ENCODE data around the gene SMIM29.
"Not testable (repeated sequence)": the region's sequence is repeated elsewhere in the genome, so short reads cannot be mapped to it uniquely, and the experiment has no call there.

SMIM29 gene

DNA sequence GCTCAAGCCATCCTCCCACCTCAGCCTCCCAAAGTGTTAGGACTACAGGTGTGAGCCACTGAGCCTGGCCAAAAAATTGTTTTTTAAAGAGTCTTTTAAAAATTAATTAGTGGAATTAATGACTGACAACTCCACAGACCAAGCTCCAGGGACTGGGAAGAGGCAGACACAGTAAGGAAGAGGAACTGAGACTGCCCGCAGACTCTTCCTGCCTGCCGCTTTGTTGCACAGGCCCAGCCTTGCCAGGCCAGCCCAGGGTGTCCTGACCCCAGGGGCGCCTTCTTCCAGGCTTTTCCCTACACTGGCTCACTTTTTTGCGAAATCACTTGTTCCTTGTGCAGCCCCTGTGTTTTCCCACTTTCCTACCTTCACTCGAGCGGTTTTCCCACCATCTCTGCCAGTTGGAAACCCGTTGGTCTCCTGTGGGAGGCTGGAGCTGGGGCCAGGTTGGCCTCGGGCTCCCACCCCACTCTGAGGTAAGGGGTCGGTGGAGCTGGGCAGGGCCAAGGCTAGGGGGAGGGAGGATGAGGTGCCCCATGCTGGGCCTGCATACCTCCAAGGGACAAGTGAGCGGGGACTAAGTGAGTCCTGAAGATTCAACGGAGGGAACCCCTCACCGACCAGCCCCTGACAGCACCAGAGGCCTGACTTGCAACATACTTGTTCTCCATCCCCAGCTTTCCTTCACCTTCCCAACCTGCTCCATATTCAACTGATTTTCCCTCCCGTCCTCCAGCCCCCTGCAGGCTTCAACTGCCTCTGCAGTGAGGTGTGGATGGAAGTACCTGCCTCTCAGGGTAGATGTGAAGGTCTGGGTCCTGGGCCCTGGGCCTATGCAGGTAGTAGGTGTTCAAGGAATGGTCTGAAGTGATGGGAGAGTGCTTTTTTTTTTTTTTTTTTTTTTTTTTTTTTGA, 23.5 kb upstream of the SMIM29 start:
- H2BK12ac ChIP-seq (ENCODE audit: low read length), result no peak overlapping the region
- H3K4me2 ChIP-seq (ENCODE audit: low read length), result no peak overlapping the region
- no peak overlapping the region for H3K18ac ChIP-seq (ENCODE audit: low read length)
- WGBS (ENCODE audit: extremely low coverage, insufficient coverage, insufficient read length), result no CpG with 5 or more reads among the region's 13 CpGs
- H2BK120ac ChIP-seq (ENCODE audit: insufficient read depth, low read length, poor library complexity), result no peak overlapping the region
- no peak overlapping the region for H2AK5ac ChIP-seq (ENCODE audit: low read length)
- H3K27me3 ChIP-seq (ENCODE audit: insufficient read depth, low read length), result no peaks in the 10 kb centered on the region
- DNase-seq, result no peak
- H2BK5ac ChIP-seq (ENCODE audit: low read depth, low read length, poor library complexity), result no peak overlapping the region
- H4K8ac ChIP-seq (ENCODE audit: low read depth, low read length), result no peak overlapping the region
- peaks cover 15 to 16% of the 10 kb centered on the region in 2 experiments for H3K4me1 ChIP-seq (ENCODE audit: control insufficient read depth in 1 of 2, insufficient read depth in 2 of 2, low read length in 2 of 2)
- H3K14ac ChIP-seq (ENCODE audit: low read length), result no peak overlapping the region
- H3K4me3 ChIP-seq (ENCODE audit: low read depth, low read length), result no peak overlapping the region
- H3K36me3 ChIP-seq (ENCODE audit: control insufficient read depth in 1 of 2, insufficient read depth in 2 of 2, low read length in 2 of 2), result no peaks in the 10 kb centered on the region
- H4K91ac ChIP-seq (ENCODE audit: low read depth, low read length), result no peak overlapping the region
- H3K23ac ChIP-seq (ENCODE audit: low read length), result no peak overlapping the region
- no peak overlapping the region for H3K4ac ChIP-seq (ENCODE audit: low read depth, low read length)
- no peaks in the 10 kb centered on the region for H3K9me3 ChIP-seq (ENCODE audit: insufficient read depth, low read depth, low read length)
- no peaks in the 10 kb centered on the region for H3K79me1 ChIP-seq (ENCODE audit: low read length)
- H3K79me2 ChIP-seq (ENCODE audit: control insufficient read depth, insufficient read depth, low read length, poor library complexity), result no peaks in the 10 kb centered on the region
- H3K9ac ChIP-seq (ENCODE audit: low read length), result no peak overlapping the region
- no peak overlapping the region for H4K12ac ChIP-seq (ENCODE audit: low read depth, low read length)
- H3K27ac ChIP-seq (ENCODE audit: low read depth, low read length), result no peak overlapping the region
- no peak overlapping the region for H2AFZ ChIP-seq (ENCODE audit: insufficient read depth, low read length, poor library complexity)

DNA sequence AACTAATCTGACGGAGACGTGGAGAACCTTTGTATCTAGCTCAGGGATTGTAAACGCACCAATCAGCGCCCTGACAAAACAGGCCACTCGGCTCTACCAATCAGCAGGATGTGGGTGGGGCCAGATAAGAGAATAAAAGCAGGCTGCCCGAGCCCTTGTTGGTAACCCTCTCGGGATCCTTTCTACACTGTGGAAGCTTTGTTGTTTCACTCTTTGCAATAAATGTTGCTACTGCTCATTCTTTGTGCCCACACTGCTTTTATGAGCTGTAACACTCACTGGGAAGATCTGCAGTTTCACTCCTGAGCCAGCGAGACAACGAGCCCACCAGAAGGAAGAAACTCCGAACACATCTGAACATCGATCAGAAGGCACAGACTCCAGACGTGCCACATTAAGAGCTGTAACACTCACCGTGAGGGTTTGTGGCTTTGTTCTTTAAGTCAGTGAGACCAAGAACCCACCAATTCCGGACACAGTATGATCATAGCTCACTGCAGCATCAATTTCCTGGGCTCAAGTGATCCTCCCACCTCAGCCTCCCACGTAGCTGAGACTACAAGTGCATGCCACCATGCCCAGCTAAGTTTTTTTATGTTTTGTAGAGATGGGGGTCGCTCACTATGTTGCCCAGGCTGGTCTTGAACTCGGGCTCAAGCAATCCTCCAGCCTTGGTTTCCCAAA, 21.0 kb upstream of the SMIM29 start:
- not testable (repeated sequence) for H2BK12ac ChIP-seq (ENCODE audit: low read length); H3K27me3 ChIP-seq (ENCODE audit: insufficient read depth, low read length); DNase-seq; H3K4ac ChIP-seq (ENCODE audit: low read depth, low read length); H2BK5ac ChIP-seq (ENCODE audit: low read depth, low read length, poor library complexity); H3K23ac ChIP-seq (ENCODE audit: low read length); H3K79me1 ChIP-seq (ENCODE audit: low read length); H2AFZ ChIP-seq (ENCODE audit: insufficient read depth, low read length, poor library complexity); H3K4me3 ChIP-seq (ENCODE audit: low read depth, low read length); H3K36me3 ChIP-seq (ENCODE audit: control insufficient read depth in 1 of 2, insufficient read depth in 2 of 2, low read length in 2 of 2); H3K4me1 ChIP-seq (ENCODE audit: control insufficient read depth in 1 of 2, insufficient read depth in 2 of 2, low read length in 2 of 2); H4K12ac ChIP-seq (ENCODE audit: low read depth, low read length); H2AK5ac ChIP-seq (ENCODE audit: low read length); H4K8ac ChIP-seq (ENCODE audit: low read depth, low read length); H3K4me2 ChIP-seq (ENCODE audit: low read length); H3K14ac ChIP-seq (ENCODE audit: low read length); H4K91ac ChIP-seq (ENCODE audit: low read depth, low read length); H3K18ac ChIP-seq (ENCODE audit: low read length); H3K27ac ChIP-seq (ENCODE audit: low read depth, low read length); H2BK120ac ChIP-seq (ENCODE audit: insufficient read depth, low read length, poor library complexity); H3K9me3 ChIP-seq (ENCODE audit: insufficient read depth, low read depth, low read length); H3K79me2 ChIP-seq (ENCODE audit: control insufficient read depth, insufficient read depth, low read length, poor library complexity); H3K9ac ChIP-seq (ENCODE audit: low read length)
- no CpG with 5 or more reads among the region's 17 CpGs for WGBS (ENCODE audit: extremely low coverage, insufficient coverage, insufficient read length)

DNA sequence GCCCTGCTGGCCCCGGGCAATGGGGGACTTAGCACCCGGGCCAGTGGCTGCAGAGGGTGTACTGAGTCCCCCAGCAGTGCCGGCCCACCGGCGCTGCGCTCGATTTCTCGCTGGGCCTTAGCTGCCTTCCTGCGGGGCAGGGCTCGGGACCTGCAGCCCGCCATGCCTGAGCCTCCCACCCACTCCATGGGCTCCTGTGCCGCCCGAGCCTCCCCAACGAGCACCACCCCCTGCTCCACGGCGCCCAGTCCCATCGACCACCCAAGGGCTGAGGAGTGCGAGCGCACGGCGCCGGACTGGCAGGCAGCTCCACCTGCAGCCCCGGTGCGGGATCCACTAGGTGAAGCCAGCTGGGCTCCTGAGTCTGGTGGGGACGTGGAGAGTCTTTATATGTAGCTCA, 20.3 kb upstream of the SMIM29 start:
- not testable (repeated sequence) for H4K8ac ChIP-seq (ENCODE audit: low read depth, low read length); DNase-seq; H2AK5ac ChIP-seq (ENCODE audit: low read length); H4K12ac ChIP-seq (ENCODE audit: low read depth, low read length); H2BK5ac ChIP-seq (ENCODE audit: low read depth, low read length, poor library complexity); H3K79me1 ChIP-seq (ENCODE audit: low read length); H3K9ac ChIP-seq (ENCODE audit: low read length); H2BK12ac ChIP-seq (ENCODE audit: low read length); H3K23ac ChIP-seq (ENCODE audit: low read length); H3K27me3 ChIP-seq (ENCODE audit: insufficient read depth, low read length); H3K79me2 ChIP-seq (ENCODE audit: control insufficient read depth, insufficient read depth, low read length, poor library complexity); H3K9me3 ChIP-seq (ENCODE audit: insufficient read depth, low read depth, low read length); H3K14ac ChIP-seq (ENCODE audit: low read length); H3K4me3 ChIP-seq (ENCODE audit: low read depth, low read length); H2AFZ ChIP-seq (ENCODE audit: insufficient read depth, low read length, poor library complexity); H3K18ac ChIP-seq (ENCODE audit: low read length); H3K4ac ChIP-seq (ENCODE audit: low read depth, low read length); H3K36me3 ChIP-seq (ENCODE audit: control insufficient read depth in 1 of 2, insufficient read depth in 2 of 2, low read length in 2 of 2); H3K4me2 ChIP-seq (ENCODE audit: low read length); H3K4me1 ChIP-seq (ENCODE audit: control insufficient read depth in 1 of 2, insufficient read depth in 2 of 2, low read length in 2 of 2); H3K27ac ChIP-seq (ENCODE audit: low read depth, low read length); H2BK120ac ChIP-seq (ENCODE audit: insufficient read depth, low read length, poor library complexity); H4K91ac ChIP-seq (ENCODE audit: low read depth, low read length)
- WGBS (ENCODE audit: extremely low coverage, insufficient coverage, insufficient read length), result no CpG with 5 or more reads among the region's 25 CpGs

DNA sequence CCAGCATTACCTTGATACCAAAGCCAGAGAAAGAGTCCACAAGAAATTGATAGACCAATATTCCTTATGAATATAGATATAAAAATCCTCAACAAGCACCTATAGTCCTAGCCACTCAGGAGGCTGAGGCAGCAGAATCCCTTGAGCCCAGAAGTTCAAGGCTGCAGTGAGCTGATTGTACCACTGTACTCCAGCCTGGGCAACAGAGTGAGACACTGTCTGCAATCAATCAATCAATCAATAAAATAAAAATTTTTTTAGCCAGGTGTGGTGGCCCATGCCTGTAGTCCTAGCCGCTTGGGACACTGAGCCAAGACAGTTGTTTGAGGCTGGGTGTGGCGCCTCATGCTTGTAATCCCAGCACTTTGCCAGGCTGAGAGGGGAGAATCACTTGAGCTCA, 18.9 kb upstream of the SMIM29 start:
- no peak overlapping the region for H3K4me3 ChIP-seq (ENCODE audit: low read depth, low read length)
- H3K27me3 ChIP-seq (ENCODE audit: insufficient read depth, low read length), result no peaks in the 10 kb centered on the region
- H3K4me2 ChIP-seq (ENCODE audit: low read length), result no peak overlapping the region
- H4K91ac ChIP-seq (ENCODE audit: low read depth, low read length), result no peak overlapping the region
- no peaks in the 10 kb centered on the region for H3K79me1 ChIP-seq (ENCODE audit: low read length)
- H2BK120ac ChIP-seq (ENCODE audit: insufficient read depth, low read length, poor library complexity), result no peak overlapping the region
- H4K12ac ChIP-seq (ENCODE audit: low read depth, low read length), result no peak overlapping the region
- no peak overlapping the region for H3K23ac ChIP-seq (ENCODE audit: low read length)
- no peak overlapping the region for H3K14ac ChIP-seq (ENCODE audit: low read length)
- H2BK5ac ChIP-seq (ENCODE audit: low read depth, low read length, poor library complexity), result no peak overlapping the region
- no peak for DNase-seq
- H3K9me3 ChIP-seq (ENCODE audit: insufficient read depth, low read depth, low read length), result peaks cover 1% of the 10 kb centered on the region
- WGBS (ENCODE audit: extremely low coverage, insufficient coverage, insufficient read length), result no CpG with 5 or more reads among the region's 2 CpGs
- H4K8ac ChIP-seq (ENCODE audit: low read depth, low read length), result no peak overlapping the region
- no peak overlapping the region for H2AK5ac ChIP-seq (ENCODE audit: low read length)
- H2AFZ ChIP-seq (ENCODE audit: insufficient read depth, low read length, poor library complexity), result no peak overlapping the region
- no peak overlapping the region for H3K9ac ChIP-seq (ENCODE audit: low read length)
- no peaks in the 10 kb centered on the region for H3K36me3 ChIP-seq (ENCODE audit: control insufficient read depth in 1 of 2, insufficient read depth in 2 of 2, low read length in 2 of 2)
- H3K27ac ChIP-seq (ENCODE audit: low read depth, low read length), result no peak overlapping the region
- no peaks in the 10 kb centered on the region for H3K4me1 ChIP-seq (ENCODE audit: control insufficient read depth in 1 of 2, insufficient read depth in 2 of 2, low read length in 2 of 2)
- H3K4ac ChIP-seq (ENCODE audit: low read depth, low read length), result no peak overlapping the region
- H3K18ac ChIP-seq (ENCODE audit: low read length), result no peak overlapping the region
- no peaks in the 10 kb centered on the region for H3K79me2 ChIP-seq (ENCODE audit: control insufficient read depth, insufficient read depth, low read length, poor library complexity)
- H2BK12ac ChIP-seq (ENCODE audit: low read length), result no peak overlapping the region
